Neural cell (in vitro differentiated cells): ENCODE measurements around the gene CCDC88C.

Source experiments
- POLR2AphosphoS5 ChIP-seq: IDR thresholded peaks from 2 replicates; pipeline ENCODE4 v1.6.1; 2012
- TF ChIP-seq, protein P1 (sequence below): fragments of 450-650 bp; IDR thresholded peaks from 2 replicates; pipeline ENCODE4 v1.5.1; 2014; ENCODE audit warnings: antibody characterized with exemption, mild to moderate bottlenecking, moderate library complexity; ENCODE audit not compliant: poor library complexity, severe bottlenecking

DNA sequence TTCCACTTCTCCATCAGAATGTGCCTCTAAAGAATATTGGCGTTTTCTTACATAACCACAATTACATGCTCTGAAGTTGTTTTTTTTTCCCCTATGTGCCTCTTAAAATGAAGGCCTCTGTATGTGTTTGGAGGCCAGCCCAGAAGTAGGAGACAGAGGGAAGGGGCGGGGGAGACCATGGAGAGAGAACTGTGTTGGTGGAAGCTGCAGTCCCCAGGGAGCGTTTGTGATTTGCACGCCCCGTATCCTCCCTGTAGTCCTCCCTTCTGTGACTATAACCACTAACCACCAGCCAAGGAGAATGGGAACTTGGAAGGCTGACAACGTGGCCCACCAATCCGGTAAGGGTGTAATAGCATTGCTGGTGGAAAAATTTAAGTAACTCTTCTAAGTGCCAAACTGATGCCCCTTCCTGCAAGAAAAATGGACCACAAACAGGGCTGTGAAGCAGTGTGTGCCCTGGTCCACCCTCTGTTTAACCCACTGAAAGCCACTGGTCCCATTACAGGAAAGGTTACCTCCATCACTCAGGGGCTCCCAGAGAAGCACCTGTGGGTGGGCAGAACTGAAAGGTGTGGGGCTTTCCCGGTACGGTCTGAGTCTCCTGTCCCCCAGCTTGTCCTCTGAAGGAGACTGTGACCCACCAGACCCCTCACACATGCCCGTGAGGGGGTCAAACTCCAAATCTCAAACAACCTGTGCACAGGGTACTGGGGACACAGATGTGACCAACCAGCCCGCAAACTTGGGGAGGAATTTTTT is 36.8 kb downstream of the CCDC88C start:
- TF ChIP-seq POLR2AphosphoS5, result no peak
- TF ChIP-seq, protein P1, sequence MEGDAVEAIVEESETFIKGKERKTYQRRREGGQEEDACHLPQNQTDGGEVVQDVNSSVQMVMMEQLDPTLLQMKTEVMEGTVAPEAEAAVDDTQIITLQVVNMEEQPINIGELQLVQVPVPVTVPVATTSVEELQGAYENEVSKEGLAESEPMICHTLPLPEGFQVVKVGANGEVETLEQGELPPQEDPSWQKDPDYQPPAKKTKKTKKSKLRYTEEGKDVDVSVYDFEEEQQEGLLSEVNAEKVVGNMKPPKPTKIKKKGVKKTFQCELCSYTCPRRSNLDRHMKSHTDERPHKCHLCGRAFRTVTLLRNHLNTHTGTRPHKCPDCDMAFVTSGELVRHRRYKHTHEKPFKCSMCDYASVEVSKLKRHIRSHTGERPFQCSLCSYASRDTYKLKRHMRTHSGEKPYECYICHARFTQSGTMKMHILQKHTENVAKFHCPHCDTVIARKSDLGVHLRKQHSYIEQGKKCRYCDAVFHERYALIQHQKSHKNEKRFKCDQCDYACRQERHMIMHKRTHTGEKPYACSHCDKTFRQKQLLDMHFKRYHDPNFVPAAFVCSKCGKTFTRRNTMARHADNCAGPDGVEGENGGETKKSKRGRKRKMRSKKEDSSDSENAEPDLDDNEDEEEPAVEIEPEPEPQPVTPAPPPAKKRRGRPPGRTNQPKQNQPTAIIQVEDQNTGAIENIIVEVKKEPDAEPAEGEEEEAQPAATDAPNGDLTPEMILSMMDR, result no peak
